Stimulated activated CD4-positive, alpha-beta T cell treated with anti-CD3 and anti-CD28 coated beads, Interleukin-2, amount 100 ng/mL, for 48 hours (primary cell): ENCODE measurements around the gene EFS.
"Not testable (repeated sequence)": the region's sequence is repeated elsewhere in the genome, so short reads cannot be mapped to it uniquely, and the experiment has no call there.

Experiments used
- DNase-seq, 2 donors: peaks; one replicate each; pipeline ENCODE4 v3.0.0-alpha.2; 2020

The EFS gene

DNA sequence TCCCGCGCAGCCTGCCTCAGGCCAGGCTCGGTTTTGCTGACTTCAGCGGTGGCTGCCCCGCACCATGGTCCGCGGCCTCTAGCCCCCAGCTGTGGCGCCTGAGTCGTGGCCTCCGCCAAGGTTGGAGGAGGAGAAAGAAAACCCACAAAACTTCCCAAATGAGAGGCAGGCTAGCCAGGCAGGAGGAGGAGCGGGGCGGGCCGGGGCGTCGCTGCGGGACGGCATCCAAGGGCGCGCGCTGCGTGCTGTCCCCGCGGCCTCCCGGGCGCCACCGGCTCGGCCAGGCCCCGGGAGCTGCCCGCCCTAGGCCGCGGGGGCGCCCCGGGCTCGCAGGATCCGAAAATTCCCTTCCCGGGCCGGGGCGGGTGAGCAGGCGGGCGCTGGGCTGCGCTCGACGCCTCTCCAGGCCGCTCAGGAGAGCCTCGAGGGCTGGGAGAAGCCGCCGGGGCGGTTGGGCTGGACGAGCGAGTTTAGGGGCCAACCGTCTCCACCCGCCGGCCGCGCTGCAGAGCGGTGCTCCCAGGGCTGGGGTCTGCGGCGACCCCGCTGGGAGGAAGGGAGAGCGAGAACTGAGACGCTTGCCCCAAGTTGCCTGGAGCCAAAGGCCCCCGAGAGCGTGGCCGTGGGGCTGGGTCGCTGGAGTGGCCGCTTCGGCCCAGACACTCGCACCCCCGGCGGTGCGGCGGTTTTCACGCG is at the start of gene EFS:
Gene EFS, minus strand, starts transcription at position 137 of the 696 bp plus-strand sequence. CDS start 147 bp downstream, outside the sequence.
- DNase-seq: no peak

DNA sequence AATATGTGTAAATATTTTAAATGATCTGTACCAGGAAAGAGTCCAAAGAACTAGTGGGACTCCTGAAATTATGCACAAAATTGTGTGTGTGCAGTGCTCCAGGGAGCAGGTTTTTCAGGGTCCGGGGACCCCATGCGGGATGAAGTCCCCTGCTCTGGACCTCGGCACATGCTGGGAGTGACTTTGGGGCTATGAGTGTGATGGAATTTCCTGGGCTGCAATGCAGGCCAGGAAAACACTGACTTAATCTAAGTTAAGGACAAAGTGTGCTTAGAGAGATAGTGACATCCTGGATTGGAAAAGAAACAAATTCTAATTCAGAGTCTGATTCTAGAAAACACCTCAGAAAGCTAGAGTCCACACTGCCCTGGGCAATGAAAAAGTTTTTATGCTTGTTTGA is 49.3 kb upstream of the EFS start:
- no peak for DNase-seq

DNA sequence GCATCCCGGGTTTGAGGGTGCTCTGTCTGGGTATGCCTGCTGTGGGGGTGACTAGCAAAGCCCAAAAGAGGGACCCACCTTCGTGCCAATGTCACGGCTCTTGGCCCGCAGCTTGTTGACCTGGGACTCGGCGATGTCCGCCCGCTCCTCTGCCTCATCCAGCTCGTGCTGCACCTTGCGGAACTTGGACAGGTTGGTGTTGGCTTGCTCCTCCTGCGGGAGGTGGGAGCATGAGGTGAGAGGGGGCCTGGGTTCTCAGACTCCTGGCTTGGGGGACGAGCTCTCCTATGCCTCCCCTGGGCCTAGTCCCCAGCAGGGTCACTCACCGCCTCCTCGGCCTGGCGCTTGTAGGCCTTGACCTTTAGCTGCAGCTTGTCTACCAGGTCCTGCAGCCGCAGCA is 48.7 kb upstream of the EFS start:
- DNase-seq: no peak

GRCh38 chr14:23411563-23412525 is 46.9 kb upstream of the EFS start:
- DNase-seq: no peak

DNA sequence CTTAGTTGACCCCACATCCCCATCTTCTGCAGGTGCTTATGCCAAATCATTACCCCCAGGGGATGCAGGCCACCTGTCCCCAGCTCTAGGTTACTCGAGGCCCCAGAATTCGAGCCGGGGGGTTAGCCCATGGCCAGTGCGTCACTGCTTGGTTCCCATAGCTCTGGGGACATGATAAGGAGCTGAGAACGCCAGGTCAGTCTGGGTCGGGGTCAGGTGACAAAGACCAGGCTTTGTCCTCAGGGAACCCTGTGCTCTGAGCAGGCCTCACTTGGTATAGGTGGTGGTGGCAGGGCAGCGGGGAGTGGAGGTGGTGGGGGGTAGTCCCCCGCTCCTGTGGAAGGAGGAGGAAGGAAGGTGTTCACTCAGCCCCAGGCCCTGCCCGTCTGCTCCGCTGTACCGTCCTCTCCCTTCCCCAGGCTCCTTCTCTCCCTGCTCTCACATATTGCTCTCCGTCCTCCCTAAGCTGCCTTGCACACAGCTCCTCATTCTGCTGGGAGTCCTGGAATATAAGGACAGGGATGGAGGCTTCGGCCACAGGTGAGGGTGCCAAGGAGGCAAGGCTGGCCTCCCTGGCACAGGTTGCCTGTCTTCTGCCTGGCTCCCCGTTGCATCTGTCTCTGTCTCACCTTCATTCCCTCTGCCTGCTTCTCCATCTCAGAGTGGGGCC is 45.1 kb upstream of the EFS start:
- DNase-seq: no peak

- no peak for DNase-seq
Measured at GRCh38 chr14:23409475-23409874, 44.5 kb upstream of the EFS start.

GRCh38 chr14:23408307-23408630 is 43.3 kb upstream of the EFS start:
- no peak for DNase-seq

GRCh38 chr14:23407516-23408306 is 42.7 kb upstream of the EFS start, which contains the start of gene MYH6:
Gene MYH6 (minus strand): TSS chr14:23408273. CDS start chr14:23407223, 1,050 bp downstream.
- no peak for DNase-seq

GRCh38 chr14:23406725-23407355 is 41.9 kb upstream of the EFS start:
- no peak for DNase-seq

DNA sequence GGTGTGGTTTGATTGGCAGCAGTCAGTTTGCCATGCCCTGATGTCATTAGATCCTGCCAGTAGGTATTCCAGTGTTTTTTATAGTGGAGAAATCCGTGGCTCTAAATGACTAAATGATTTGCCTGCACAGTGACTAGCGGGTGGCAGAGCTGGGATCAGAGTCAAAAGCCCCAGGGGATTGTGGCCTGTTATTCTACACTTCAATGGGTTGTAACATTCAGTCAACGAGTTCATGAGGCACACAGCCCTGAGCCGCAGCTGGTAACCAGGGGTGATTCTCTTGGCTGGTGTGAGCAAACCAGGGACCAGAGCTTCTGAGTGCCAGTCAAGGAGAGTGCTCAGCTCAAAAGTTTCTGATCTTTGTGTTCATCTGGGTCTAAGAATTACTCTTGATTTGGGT is 41.3 kb upstream of the EFS start:
- DNase-seq: no peak

DNA sequence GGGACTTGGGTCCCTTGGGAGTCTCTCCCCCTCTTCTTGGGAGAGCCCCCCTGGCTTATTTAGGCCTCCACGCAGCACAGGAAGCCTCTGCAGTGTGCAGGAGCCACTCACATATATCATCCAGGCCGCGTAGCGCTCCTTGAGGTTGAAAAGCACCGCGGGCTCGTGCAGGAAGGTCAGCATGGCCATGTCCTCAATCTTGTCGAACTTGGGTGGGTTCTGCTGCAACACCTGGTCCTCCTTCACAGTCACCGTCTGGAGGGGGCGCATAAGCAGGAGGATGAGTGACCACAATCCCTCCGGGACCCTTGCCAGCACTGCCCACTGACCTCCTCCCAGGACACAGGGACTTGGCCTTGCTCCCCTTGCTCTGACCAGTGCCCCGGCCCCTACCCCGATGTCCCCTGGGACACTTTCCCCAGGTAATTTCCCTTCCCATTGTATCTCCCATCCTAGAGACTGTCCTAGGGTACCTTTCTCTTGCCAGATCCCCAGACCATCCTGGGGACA is 40.6 kb upstream of the EFS start:
- DNase-seq: no peak

DNA sequence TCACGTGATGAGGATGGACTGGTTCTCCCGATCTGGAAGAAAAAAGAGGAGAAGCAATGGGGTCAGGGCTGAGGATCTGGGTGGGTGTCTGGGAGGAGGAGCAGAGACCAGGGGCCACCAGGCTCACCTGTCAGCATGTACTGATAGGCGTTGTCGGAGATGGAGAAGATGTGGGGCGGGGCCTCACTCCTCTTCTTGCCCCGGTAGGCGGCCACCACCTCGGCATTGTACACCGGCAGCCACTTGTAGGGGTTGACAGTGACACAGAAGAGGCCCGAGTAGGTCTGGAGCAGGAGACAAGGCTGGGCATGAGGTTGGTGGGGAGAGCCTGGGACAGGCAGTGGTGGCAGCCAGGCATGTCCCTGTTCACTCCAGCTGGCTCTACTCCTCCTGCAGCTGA is 40.1 kb upstream of the EFS start:
- no peak for DNase-seq

GRCh38 chr14:23404331-23404900 is 39.4 kb upstream of the EFS start:
- no peak for DNase-seq

GRCh38 chr14:23403908-23404307 is 38.9 kb upstream of the EFS start:
- no peak for DNase-seq

- no peak for DNase-seq
Measured at GRCh38 chr14:23403139-23403438, 38.1 kb upstream of the EFS start.

DNA sequence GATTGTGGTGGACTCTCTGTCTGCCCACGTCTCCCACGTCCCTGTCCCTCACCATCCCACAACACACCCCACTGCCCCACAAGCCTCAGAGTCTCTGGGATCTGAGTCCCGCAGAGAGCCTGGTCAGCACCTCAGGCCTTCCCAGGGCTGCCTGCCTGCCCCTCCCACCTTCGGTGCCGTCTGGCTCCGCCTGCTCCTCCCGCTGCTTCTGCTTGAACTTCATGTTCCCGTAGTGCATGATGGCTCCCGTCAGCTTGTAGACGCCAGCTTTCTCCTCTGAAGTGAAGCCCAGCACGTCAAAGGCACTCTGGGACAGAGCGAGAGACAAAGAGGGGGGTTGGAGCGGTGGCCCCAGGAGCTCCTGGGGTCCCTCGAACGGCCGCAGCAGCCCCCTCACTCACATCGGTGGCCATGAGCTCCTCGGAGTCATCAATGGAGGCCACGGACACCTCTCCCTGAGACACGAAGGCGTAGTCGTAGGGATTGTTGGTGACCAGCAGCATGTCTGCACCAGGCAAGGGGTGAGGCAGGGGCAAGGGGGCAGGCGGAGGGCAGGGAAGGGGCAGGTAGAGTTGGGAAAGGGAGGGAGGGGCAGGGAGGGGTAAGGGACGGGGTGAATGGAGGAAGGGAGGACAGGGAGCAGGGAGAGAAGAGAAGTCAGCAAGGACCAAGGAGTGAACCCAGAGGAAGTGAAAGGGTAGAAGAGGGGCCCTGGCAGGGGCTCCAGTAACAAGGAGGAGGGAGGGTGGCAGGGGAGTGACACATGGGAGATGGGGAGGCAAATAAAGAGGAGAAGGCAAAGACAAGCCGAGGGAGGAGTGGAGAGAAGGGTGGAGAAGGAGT is 37.5 kb upstream of the EFS start:
- no peak for DNase-seq

DNA sequence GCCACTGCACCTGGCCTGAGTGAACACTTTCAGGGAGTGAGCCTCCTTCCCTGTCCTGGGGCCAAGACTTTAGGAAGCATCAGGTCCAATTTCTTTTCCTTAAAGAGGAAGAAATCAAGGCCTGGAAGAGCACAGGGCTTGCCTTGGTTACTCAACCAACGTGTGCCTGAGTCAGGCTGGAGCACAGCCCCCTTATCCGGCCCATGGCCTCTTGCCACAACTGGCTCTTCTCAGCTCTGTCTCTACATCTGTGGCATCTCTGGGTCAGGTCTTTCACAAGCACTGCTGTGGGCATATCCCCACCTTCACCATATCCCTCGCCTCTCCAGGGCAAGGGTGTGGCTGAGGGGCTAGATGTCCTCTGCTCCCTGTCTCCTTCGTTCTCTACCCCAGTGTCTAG is 36.3 kb upstream of the EFS start:
- no peak for DNase-seq

DNA sequence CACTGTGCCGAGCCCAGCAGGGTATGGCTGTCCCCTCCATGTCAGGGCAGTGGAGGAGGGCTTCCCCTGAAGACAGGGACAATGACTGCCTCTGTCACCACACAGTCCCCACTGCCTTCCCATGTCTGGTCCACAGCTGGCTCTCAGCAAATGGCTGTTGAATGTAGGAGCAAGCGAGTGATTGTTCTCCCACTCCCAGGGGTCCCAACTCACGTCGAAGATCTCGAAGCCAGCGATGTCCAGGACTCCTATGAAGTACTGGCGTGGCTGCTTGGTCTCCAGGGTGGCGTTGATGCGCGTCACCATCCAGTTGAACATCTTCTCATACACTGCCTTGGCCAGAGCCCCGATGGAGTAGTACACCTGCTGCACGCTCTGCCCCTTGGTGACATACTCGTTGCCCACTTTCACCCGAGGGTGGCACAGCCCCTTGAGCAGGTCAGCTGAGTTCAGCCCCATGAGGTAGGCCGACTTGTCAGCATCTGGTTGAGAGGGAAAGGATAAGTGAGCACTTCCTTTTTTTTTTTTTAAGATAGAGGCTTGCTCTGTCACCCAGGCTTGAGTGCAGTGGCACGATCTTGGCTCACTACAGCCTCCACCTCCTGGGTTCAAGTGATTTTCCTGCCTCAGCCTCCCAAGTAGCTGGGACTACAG is 35.7 kb upstream of the EFS start:
- DNase-seq: not testable (repeated sequence)

- no peak for DNase-seq
Measured at GRCh38 chr14:23399591-23399990, 34.6 kb upstream of the EFS start.

- no peak for DNase-seq
Measured at GRCh38 chr14:23399136-23399535, 34.2 kb upstream of the EFS start.
